ENCODE data around the gene FILIP1. TPM values are rescaled to one million over a fixed set of nuclear protein-coding genes. Genes with fewer than 3 reads are reported as not detected.

Gene FILIP1, protein sequence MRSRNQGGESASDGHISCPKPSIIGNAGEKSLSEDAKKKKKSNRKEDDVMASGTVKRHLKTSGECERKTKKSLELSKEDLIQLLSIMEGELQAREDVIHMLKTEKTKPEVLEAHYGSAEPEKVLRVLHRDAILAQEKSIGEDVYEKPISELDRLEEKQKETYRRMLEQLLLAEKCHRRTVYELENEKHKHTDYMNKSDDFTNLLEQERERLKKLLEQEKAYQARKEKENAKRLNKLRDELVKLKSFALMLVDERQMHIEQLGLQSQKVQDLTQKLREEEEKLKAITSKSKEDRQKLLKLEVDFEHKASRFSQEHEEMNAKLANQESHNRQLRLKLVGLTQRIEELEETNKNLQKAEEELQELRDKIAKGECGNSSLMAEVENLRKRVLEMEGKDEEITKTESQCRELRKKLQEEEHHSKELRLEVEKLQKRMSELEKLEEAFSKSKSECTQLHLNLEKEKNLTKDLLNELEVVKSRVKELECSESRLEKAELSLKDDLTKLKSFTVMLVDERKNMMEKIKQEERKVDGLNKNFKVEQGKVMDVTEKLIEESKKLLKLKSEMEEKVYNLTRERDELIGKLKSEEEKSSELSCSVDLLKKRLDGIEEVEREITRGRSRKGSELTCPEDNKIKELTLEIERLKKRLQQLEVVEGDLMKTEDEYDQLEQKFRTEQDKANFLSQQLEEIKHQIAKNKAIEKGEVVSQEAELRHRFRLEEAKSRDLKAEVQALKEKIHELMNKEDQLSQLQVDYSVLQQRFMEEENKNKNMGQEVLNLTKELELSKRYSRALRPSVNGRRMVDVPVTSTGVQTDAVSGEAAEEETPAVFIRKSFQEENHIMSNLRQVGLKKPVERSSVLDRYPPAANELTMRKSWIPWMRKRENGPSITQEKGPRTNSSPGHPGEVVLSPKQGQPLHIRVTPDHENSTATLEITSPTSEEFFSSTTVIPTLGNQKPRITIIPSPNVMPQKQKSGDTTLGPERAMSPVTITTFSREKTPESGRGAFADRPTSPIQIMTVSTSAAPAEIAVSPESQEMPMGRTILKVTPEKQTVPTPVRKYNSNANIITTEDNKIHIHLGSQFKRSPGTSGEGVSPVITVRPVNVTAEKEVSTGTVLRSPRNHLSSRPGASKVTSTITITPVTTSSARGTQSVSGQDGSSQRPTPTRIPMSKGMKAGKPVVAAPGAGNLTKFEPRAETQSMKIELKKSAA (N-terminal part only)
- total RNA-seq (100 to 1,000 TPM; 112 to 269 (median 205) TPM), polyA plus RNA-seq (10 to 100 TPM; 16.8 to 73.2 TPM)
- long read RNA-seq, donor 1, full-length matches to known transcripts: 1 of 96 reads
- long read RNA-seq, donor 1, partial matches to known transcripts: 58 of 96 reads
- long read RNA-seq, donor 1, other reads (novel, unspliced or antisense): 37 of 96 reads
- long read RNA-seq, donor 2, full-length matches to known transcripts: 2 of 120 reads
- long read RNA-seq, donor 2, partial matches to known transcripts: 81 of 120 reads
- long read RNA-seq, donor 2, other reads (novel, unspliced or antisense): 37 of 120 reads
- long read RNA-seq, donor 3, partial matches to known transcripts: 195 of 300 reads
- long read RNA-seq, donor 3, other reads (novel, unspliced or antisense): 105 of 300 reads

DNA sequence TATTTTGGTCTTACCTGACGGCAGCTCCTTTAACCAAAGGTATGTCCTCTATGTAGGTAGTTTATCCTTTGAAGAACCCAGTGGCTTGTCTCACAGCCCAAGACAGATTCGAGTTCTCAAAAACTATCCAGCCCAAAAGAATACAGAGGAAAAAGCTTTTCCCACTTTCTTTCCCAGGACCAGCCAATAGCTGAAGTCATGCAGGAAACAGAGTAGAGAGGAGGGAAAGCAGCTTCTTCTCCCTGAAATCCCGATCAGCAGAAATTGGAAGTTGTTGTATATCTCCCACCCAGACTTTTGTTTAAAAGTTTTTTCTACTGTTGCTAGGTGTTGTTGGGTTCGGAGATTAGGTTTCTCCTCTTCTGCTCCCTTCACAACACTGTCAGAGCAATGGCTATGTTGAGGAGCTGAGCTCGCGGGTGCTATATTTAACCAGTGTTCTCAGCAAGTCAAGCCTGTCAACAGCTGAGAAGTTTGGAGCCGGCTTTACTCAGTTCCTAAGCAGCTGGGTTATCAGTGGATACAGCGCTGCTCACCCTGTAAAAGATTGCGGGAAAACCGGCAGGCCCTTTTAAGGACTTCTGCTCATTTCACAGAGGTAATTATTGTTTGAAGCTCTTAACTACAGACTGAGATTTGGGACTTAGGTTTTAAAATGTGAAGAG, at the start of gene FILIP1:
Gene FILIP1, minus strand, starts transcription at position 401 of the 665 bp plus-strand sequence. CDS start 78,828 bp downstream, outside the sequence.
- H3K4me1 ChIP-seq: peaks cover 0 to 63% (median 49%) of the 10 kb centered on the region in 9 donors
- intact Hi-C loops (cut with DNase I): loop anchor here in 4 of 10 donors (2.0 to 10.0 kb wide), 7 partner anchors 56 to 126 kb away; no protein-coding TSS in a partner anchor

DNA sequence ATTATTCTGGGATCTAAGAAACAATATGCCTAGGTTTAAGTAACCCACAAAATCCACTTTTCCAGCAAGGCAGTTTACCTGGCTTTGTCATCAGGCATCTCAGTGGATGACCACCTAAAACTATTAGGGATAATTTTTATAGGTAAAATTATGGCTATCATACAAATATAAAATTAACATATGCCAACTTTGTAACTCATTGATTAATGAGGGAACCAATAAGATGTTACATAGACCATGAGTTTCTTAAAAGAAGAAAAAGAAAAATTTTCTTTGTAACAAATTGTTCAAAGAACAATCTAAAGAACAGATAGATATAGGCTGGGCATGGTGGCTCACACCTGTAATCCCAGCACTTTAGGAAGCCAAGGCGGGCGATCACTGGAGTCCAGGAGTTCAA, 49.7 kb upstream of the FILIP1 start:
- no peaks in the 10 kb centered on the region for H3K4me1 ChIP-seq
- no peak overlapping the region for H3K4me3 ChIP-seq
- no peak for DNase-seq
- intact Hi-C loops (cut with DNase I): no loop called here
- H3K27ac ChIP-seq: no peak overlapping the region
- H3K36me3 ChIP-seq: no peaks in the 10 kb centered on the region
- peaks cover 0 to 5% (median 0%) of the 10 kb centered on the region in 11 donors for H3K9me3 ChIP-seq
- WGBS, 2 donors: 82 to 94% methylated on average over 2 of the region's 2 CpGs
- peaks cover 0 to 11% (median 0%) of the 10 kb centered on the region in 7 donors for H3K27me3 ChIP-seq
- no peak for ATAC-seq
- TF ChIP-seq, protein P1, sequence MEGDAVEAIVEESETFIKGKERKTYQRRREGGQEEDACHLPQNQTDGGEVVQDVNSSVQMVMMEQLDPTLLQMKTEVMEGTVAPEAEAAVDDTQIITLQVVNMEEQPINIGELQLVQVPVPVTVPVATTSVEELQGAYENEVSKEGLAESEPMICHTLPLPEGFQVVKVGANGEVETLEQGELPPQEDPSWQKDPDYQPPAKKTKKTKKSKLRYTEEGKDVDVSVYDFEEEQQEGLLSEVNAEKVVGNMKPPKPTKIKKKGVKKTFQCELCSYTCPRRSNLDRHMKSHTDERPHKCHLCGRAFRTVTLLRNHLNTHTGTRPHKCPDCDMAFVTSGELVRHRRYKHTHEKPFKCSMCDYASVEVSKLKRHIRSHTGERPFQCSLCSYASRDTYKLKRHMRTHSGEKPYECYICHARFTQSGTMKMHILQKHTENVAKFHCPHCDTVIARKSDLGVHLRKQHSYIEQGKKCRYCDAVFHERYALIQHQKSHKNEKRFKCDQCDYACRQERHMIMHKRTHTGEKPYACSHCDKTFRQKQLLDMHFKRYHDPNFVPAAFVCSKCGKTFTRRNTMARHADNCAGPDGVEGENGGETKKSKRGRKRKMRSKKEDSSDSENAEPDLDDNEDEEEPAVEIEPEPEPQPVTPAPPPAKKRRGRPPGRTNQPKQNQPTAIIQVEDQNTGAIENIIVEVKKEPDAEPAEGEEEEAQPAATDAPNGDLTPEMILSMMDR (IDR thresholded peaks at IDR 0.05): no peak

More for the DNA sequence above, at the start of gene FILIP1:
- H3K27me3 ChIP-seq: no peaks in the 10 kb centered on the region
- TF ChIP-seq, protein P1 (IDR thresholded peaks at IDR 0.05): no peak
- peak within 1 kb of the TSS; percentile 38 to 71 (median 56) for H3K4me3 ChIP-seq
- DNase-seq (peak in 1 of 2 donors; percentile 86), ATAC-seq (peak; percentile 87 to 96 (median 90))
- H3K36me3 ChIP-seq: no peaks in the 10 kb centered on the region
- peak within 1 kb of the TSS; percentile 75 to 95 (median 90) for H3K27ac ChIP-seq
- H3K9me3 ChIP-seq: no peaks in the 10 kb centered on the region
- WGBS, 2 donors: 2 to 4% methylated on average over 10 of the region's 10 CpGs

DNA sequence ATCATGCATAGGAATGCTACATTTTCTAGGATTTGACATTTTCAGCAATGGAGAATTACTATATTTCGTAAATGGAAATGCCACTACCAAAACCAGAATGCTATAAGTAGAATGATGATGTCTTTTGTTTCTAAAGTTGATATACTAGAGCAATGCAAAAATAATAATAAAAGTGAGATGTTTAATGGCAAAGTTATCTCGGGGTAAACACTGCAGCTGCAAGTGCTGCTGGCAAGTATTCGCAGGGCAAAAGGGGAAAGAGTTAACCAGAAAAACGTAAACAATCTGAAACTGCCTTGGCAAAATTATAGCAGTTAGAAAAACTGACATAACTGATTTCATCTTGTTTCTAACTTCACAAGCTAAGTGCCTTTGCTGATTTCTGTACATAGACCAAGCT, 45.5 kb upstream of the FILIP1 start:
- Histone ChIP-seq H3K4me3 (no peak overlapping the region), H3K9me3 (peaks cover 0 to 5% (median 0%) of the 10 kb centered on the region in 11 donors), H3K4me1 (no peaks in the 10 kb centered on the region), H3K27me3 (peaks cover 0 to 11% (median 0%) of the 10 kb centered on the region in 7 donors), H3K36me3 (no peaks in the 10 kb centered on the region), H3K27ac (no peak overlapping the region)
- ATAC-seq: no peak
- intact Hi-C loops (cut with DNase I): no loop called here
- DNase-seq: no peak
- WGBS, 2 donors: 80 to 83% methylated on average over 4 of the region's 4 CpGs
- TF ChIP-seq, protein P1 (IDR thresholded peaks at IDR 0.05): no peak

All from heart right ventricle (tissue), 16 donors.